ENCODE data around the gene DNASE1L2.

GRCh38 chr16:2206780-2207433, 29.3 kb upstream of the DNASE1L2 start:
- TF ChIP-seq CTCF (IDR thresholded peaks at IDR 0.05) (no peak), POLR2A (IDR thresholded peaks at IDR 0.05) (no peak)
